ENCODE results near the gene CSTF1. TPM values are rescaled to one million over a fixed set of nuclear protein-coding genes. Genes with fewer than 3 reads are reported as not detected.

CSTF1 gene
- total and polyA plus RNA-seq, 8 donors: 4.5 to 17.5 (median 14.2) TPM

DNA sequence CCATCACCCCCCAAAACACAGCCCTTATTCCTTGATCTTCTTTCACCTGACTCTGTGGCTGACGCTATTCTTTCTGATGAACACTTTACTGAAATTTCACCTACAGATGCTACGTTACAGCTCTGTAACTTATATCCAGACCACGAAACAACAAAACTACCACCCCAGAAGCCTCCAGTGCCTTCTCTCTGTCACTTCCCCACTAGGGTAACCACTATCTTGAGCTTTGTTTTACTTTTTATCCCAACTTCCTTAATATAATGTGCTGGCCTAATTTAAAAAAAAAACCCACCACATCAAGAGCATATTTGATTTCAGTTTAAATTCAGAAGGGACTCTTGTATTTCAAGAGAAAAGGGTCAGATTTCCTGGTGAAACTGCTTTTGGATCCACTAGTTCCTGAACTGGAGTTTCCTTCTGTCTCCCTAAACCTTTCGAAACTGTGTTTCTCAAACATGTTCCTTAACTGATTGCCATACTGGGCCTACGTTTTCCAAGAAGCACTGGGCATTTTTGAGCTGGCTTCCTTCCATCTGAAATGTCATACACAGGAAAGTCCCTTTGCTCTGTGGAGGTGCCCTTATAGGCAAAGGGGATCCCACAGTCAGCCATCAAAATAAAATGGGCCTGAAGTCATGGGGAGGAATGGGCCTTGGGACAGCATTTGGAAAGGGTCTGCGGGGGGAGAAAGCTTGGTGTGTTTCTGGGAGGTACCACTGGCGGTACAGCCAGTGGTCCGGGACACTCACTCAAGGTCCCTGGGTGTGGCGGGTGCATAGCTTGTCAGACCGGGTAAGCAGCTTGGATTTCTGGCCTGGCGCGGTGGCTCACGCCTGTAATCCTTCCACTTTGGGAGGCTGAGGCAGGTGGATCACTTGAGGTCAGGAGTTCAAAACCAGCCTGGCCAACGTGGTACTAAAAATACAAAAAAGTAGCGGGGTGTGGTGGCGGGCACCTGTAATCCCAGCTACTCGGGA, 50.2 kb downstream of the CSTF1 start:
- WGBS, 2 donors: 70 to 81% methylated on average over 17 of the region's 17 CpGs
- no peaks in the 10 kb centered on the region for H3K4me1 ChIP-seq
- no peaks in the 10 kb centered on the region for H3K27me3 ChIP-seq
- no peaks in the 10 kb centered on the region for H3K9me3 ChIP-seq
- FAIRE-seq (no peak), ATAC-seq (peak in 1 of 4 donors; percentile 51), DNase-seq (no peak)
- intact Hi-C loops (cut with DNase I): no loop called here
- no peaks in the 10 kb centered on the region for H3K36me3 ChIP-seq
- H3K4me3 ChIP-seq: no peak overlapping the region
- TF ChIP-seq, protein P1, sequence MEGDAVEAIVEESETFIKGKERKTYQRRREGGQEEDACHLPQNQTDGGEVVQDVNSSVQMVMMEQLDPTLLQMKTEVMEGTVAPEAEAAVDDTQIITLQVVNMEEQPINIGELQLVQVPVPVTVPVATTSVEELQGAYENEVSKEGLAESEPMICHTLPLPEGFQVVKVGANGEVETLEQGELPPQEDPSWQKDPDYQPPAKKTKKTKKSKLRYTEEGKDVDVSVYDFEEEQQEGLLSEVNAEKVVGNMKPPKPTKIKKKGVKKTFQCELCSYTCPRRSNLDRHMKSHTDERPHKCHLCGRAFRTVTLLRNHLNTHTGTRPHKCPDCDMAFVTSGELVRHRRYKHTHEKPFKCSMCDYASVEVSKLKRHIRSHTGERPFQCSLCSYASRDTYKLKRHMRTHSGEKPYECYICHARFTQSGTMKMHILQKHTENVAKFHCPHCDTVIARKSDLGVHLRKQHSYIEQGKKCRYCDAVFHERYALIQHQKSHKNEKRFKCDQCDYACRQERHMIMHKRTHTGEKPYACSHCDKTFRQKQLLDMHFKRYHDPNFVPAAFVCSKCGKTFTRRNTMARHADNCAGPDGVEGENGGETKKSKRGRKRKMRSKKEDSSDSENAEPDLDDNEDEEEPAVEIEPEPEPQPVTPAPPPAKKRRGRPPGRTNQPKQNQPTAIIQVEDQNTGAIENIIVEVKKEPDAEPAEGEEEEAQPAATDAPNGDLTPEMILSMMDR (IDR thresholded peaks at IDR 0.05): no peak
- H3K27ac ChIP-seq: no peak overlapping the region

- DNase-seq: no peak
- no peaks in the 10 kb centered on the region for H3K36me3 ChIP-seq
- TF ChIP-seq, protein P1 (IDR thresholded peaks at IDR 0.05): no peak
- H3K27me3 ChIP-seq: no peaks in the 10 kb centered on the region
- H3K4me1 ChIP-seq: no peaks in the 10 kb centered on the region
- FAIRE-seq: no peak
- H3K27ac ChIP-seq: no peak overlapping the region
- intact Hi-C loops (cut with DNase I): no loop called here
- ATAC-seq: peak in 1 of 4 donors; percentile 20
- H3K4me3 ChIP-seq: no peak overlapping the region
- WGBS, 2 donors: 36 to 37% methylated on average over 27 of the region's 27 CpGs
- no peaks in the 10 kb centered on the region for H3K9me3 ChIP-seq
Observed at GRCh38 chr20:56443654-56444540, 51.5 kb downstream of the CSTF1 start.

DNA sequence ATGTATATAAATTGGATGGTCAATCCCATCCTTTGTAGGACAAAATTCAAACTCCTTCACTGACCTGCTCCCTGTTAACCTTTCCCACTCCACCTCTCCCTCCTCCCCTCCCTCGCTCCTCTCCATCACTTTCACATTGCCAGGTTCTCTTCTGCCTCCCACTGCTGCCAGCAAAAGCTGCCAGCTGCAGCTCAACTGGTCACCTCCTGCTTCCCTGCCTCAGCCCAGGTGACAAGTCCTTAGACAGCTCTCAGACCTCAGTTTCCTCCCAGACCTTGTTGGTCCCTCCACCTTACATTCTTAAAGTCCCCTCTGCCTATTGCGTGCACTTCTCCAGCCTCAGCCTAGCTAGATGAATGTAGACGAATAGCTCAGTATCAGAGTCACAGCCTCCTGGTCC, 52.7 kb downstream of the CSTF1 start:
- no peaks in the 10 kb centered on the region for H3K4me1 ChIP-seq
- intact Hi-C loops (cut with DNase I): no loop called here
- FAIRE-seq (no peak), ATAC-seq (no peak), DNase-seq (no peak)
- no peak overlapping the region for H3K27ac ChIP-seq
- WGBS, 2 donors: 63 to 66% methylated on average over 3 of the region's 3 CpGs
- no peak overlapping the region for H3K4me3 ChIP-seq
- H3K36me3 ChIP-seq: no peaks in the 10 kb centered on the region
- TF ChIP-seq, protein P1 (IDR thresholded peaks at IDR 0.05): no peak
- H3K9me3 ChIP-seq: no peaks in the 10 kb centered on the region
- no peaks in the 10 kb centered on the region for H3K27me3 ChIP-seq

DNA sequence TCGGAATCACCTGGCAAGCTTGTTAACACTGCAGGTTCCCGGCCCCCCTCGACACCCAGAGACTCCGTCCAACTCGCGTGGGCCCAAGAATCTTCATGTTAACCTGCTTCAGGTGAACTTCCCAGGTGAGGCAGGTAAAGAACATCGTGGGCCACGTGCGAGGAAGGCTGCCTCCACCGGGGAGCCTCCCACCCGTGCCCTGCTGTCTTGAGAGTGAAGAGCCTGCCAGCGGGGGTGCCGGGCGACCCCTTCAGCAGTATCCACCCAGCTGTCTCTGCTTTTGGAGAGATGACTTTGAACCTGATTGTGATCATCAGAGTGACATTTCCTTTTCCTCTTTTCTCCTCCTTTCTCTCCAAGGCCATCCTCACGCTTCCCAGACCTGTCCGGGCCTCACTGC, 53.1 kb downstream of the CSTF1 start:
- H3K27me3 ChIP-seq: no peaks in the 10 kb centered on the region
- WGBS, 2 donors: 71 to 81% methylated on average over 16 of the region's 16 CpGs
- FAIRE-seq: no peak

More for the DNA sequence above, 53.1 kb downstream of the CSTF1 start:
- TF ChIP-seq, protein P1 (IDR thresholded peaks at IDR 0.05): no peak
- Histone ChIP-seq H3K36me3 (no peaks in the 10 kb centered on the region), H3K9me3 (no peaks in the 10 kb centered on the region), H3K27ac (no peak overlapping the region), H3K4me1 (no peaks in the 10 kb centered on the region), H3K4me3 (no peak overlapping the region)
- ATAC-seq (no peak), DNase-seq (no peak)
- intact Hi-C loops (cut with DNase I): no loop called here
